Measurements from ENCODE around the gene IL23R.
"Not testable (repeated sequence)": the region's sequence is repeated elsewhere in the genome, so short reads cannot be mapped to it uniquely, and the experiment has no call there.

GRCh38 chr1:67141832-67142231 lies 24.4 kb upstream of the IL23R start:
- not testable (repeated sequence) for TF ChIP-seq CTCF (IDR thresholded peaks at IDR 0.05; ENCODE audit: insufficient read depth, low read length, poor library complexity, severe bottlenecking); EZH2phosphoT487 (conservative IDR thresholded peaks at IDR 0.05; ENCODE audit: low read length)

Measured in SU-DHL-6 (cell line).